ENCODE measurements around the gene APLP2. TPM values are rescaled to one million over a fixed set of nuclear protein-coding genes. Genes with fewer than 3 reads are reported as not detected.
A peak's percentile ranks its signal among the peaks of the same experiment; 100 is the strongest.

Gene APLP2
- polyA plus RNA-seq, 3 donors: 486 to 622 (median 591) TPM

- H3K36me3 ChIP-seq (replicated peaks in 1 of 2; ENCODE audit: control insufficient read depth in 1 of 2, insufficient read depth in 2 of 2, low read length in 2 of 2): peaks cover 87 to 99% of the 10 kb centered on the region in 2 donors
- H3K4me3 Mint-ChIP-seq: no peak overlapping the region
- intact Hi-C loops (cut with micrococcal nuclease): no loop called here
Observed at GRCh38 chr11:130136107-130136506, 66.4 kb downstream of the APLP2 start.

GRCh38 chr11:130137999-130138398 lies 68.3 kb downstream of the APLP2 start:
- Mint-ChIP-seq H3K4me1 (no peaks in the 10 kb centered on the region), H3K27ac (peak overlapping the region in 3 of 7 donors; percentile 6 to 57 (median 35)), H3K36me3 (peaks cover 95 to 99% of the 10 kb centered on the region in 2 donors), H3K4me3 (no peak overlapping the region), H3K27me3 (ENCODE audit: low read depth in 3 of 3) (peaks cover 0 to 2% (median 0%) of the 10 kb centered on the region in 3 donors), H3K9me3 (peaks cover 0 to 2% (median 0%) of the 10 kb centered on the region in 7 donors)
- H3K36me3 ChIP-seq (replicated peaks in 1 of 2; ENCODE audit: control insufficient read depth in 1 of 2, insufficient read depth in 2 of 2, low read length in 2 of 2): peaks cover 90 to 100% of the 10 kb centered on the region in 2 donors
- H3K27ac ChIP-seq (ENCODE audit: low read depth in 1 of 2, low read length in 2 of 2): peak overlapping the region in 1 of 2 donors; percentile 23
- 89% methylated on average over 5 of the region's 9 CpGs for WGBS (ENCODE audit: insufficient coverage)
- DNase-seq: no peak
- H3K27me3 ChIP-seq (ENCODE audit: control insufficient read depth in 2 of 2, insufficient read depth in 2 of 2, low read length in 2 of 2): no peaks in the 10 kb centered on the region
- H3K4me2 ChIP-seq (replicated peaks; ENCODE audit: extremely low read depth, low read length, poor library complexity, severe bottlenecking): no peak overlapping the region
- no peak overlapping the region for H3K4me3 ChIP-seq (replicated peaks in 1 of 3; ENCODE audit: low read depth in 2 of 3, low read length in 3 of 3)
- no peak overlapping the region for H2AFZ ChIP-seq (ENCODE audit: insufficient read depth, low read depth, low read length, poor library complexity, severe bottlenecking)
- H3K4me1 ChIP-seq (ENCODE audit: control insufficient read depth in 1 of 2, insufficient read depth in 2 of 2, low read length in 2 of 2): no peaks in the 10 kb centered on the region
- intact Hi-C loops (cut with micrococcal nuclease): no loop called here
- H3K9me3 ChIP-seq (replicated peaks in 1 of 2; ENCODE audit: control insufficient read depth in 1 of 2, insufficient read depth in 1 of 2, low read length in 2 of 2): no peaks in the 10 kb centered on the region
- H3K79me2 ChIP-seq (ENCODE audit: insufficient read depth, low read length): peaks cover 90% of the 10 kb centered on the region
- no peak for TF ChIP-seq CTCF (IDR thresholded peaks at IDR 0.05)
- peaks cover 99% of the 10 kb centered on the region for H4K20me1 ChIP-seq (ENCODE audit: insufficient read depth, low read length)
- no peak overlapping the region for H3K9ac ChIP-seq (ENCODE audit: insufficient read depth, low read length, poor library complexity, severe bottlenecking)

More at GRCh38 chr11:130136107-130136506, 66.4 kb downstream of the APLP2 start:
- Mint-ChIP-seq H3K9me3 (peaks cover 0 to 2% (median 0%) of the 10 kb centered on the region in 7 donors), H3K27me3 (ENCODE audit: low read depth in 3 of 3) (peaks cover 0 to 2% (median 0%) of the 10 kb centered on the region in 3 donors), H3K36me3 (peaks cover 92 to 99% of the 10 kb centered on the region in 2 donors), H3K27ac (peak overlapping the region in 6 of 7 donors; percentile 7 to 74 (median 52)), H3K4me1 (peaks cover 4% of the 10 kb centered on the region)
- Histone ChIP-seq H3K4me2 (replicated peaks; ENCODE audit: extremely low read depth, low read length, poor library complexity, severe bottlenecking) (no peak overlapping the region), H3K4me3 (replicated peaks in 1 of 3; ENCODE audit: low read depth in 2 of 3, low read length in 3 of 3) (no peak overlapping the region), H3K27ac (ENCODE audit: low read depth in 1 of 2, low read length in 2 of 2) (peak overlapping the region in 1 of 2 donors; percentile 53), H3K4me1 (ENCODE audit: control insufficient read depth in 1 of 2, insufficient read depth in 2 of 2, low read length in 2 of 2) (peaks cover 0 to 3% of the 10 kb centered on the region in 2 donors), H3K79me2 (ENCODE audit: insufficient read depth, low read length) (peaks cover 90% of the 10 kb centered on the region), H4K20me1 (ENCODE audit: insufficient read depth, low read length) (peaks cover 99% of the 10 kb centered on the region), H3K9me3 (replicated peaks in 1 of 2; ENCODE audit: control insufficient read depth in 1 of 2, insufficient read depth in 1 of 2, low read length in 2 of 2) (no peaks in the 10 kb centered on the region), H3K27me3 (ENCODE audit: control insufficient read depth in 2 of 2, insufficient read depth in 2 of 2, low read length in 2 of 2) (no peaks in the 10 kb centered on the region), H3K9ac (ENCODE audit: insufficient read depth, low read length, poor library complexity, severe bottlenecking) (no peak overlapping the region), H2AFZ (ENCODE audit: insufficient read depth, low read depth, low read length, poor library complexity, severe bottlenecking) (no peak overlapping the region)
- TF ChIP-seq CTCF (IDR thresholded peaks at IDR 0.05): no peak
- WGBS (ENCODE audit: insufficient coverage): 94% methylated on average over 6 of the region's 7 CpGs
- DNase-seq: no peak
